ENCODE data around the gene HNMT.

HNMT gene

GRCh38 chr2:138036522-138036921 lies 72.2 kb downstream of the HNMT start:
- no peaks in the 10 kb centered on the region for H3K4me1 ChIP-seq (ENCODE audit: insufficient read depth, low read length, poor library complexity, severe bottlenecking)
- no peak overlapping the region for H3K4me2 ChIP-seq (ENCODE audit: low read depth, low read length, poor library complexity, severe bottlenecking)
- H3K9ac ChIP-seq (ENCODE audit: low read depth, low read length, poor library complexity, severe bottlenecking), result no peak overlapping the region

DNA sequence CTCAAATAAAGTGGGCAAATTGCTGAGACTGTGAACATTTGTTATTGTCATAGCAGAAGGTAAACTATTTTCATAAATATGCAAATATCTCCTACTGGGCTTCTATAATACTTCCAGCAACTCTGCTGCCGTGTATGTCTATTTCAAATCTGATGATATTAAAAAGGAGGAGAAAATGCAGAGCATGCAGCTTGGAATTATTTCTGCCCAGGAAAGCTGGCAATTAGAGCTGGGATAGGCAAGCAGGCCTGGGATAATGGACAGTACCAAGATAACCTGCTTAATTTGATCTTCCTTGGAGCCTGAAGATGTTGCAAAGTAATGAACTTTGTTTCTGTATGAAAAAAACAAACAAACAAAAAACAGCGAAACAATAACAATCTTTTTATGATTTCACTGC lies 72.8 kb downstream of the HNMT start:
- no peaks in the 10 kb centered on the region for H3F3A ChIP-seq (ENCODE audit: low read depth)
- no peaks in the 10 kb centered on the region for H4K20me1 ChIP-seq (ENCODE audit: insufficient read depth, low read length, poor library complexity, severe bottlenecking)
- no peak overlapping the region for H3K4me3 ChIP-seq (ENCODE audit: low read length, poor library complexity, severe bottlenecking)
- H3K79me2 ChIP-seq (ENCODE audit: insufficient read depth, low read length), result no peaks in the 10 kb centered on the region
- H3K9ac ChIP-seq (ENCODE audit: low read depth, low read length, poor library complexity, severe bottlenecking), result no peak overlapping the region
- no peaks in the 10 kb centered on the region for H3K36me3 ChIP-seq (ENCODE audit: insufficient read depth, low read length)
- H3K9me3 ChIP-seq (ENCODE audit: insufficient read depth, low read depth, low read length), result no peaks in the 10 kb centered on the region
- H3K9me2 ChIP-seq (replicated peaks; ENCODE audit: low read depth, low read length), result no peaks in the 10 kb centered on the region
- H3K4me2 ChIP-seq (ENCODE audit: low read depth, low read length, poor library complexity, severe bottlenecking), result no peak overlapping the region
- H2AFZ ChIP-seq (ENCODE audit: low read length), result no peak overlapping the region
- no peaks in the 10 kb centered on the region for H3K4me1 ChIP-seq (ENCODE audit: insufficient read depth, low read length, poor library complexity, severe bottlenecking)
- TF ChIP-seq EZH2phosphoT487 (IDR thresholded peaks at IDR 0.05; ENCODE audit: borderline replicate concordance), result no peak
- TF ChIP-seq CTCF (conservative IDR thresholded peaks at IDR 0.05; ENCODE audit: low read length), result no peak
- H3K27me3 ChIP-seq (ENCODE audit: insufficient read depth, low read length, poor library complexity, severe bottlenecking), result no peaks in the 10 kb centered on the region

More at GRCh38 chr2:138036522-138036921, 72.2 kb downstream of the HNMT start:
- Histone ChIP-seq H4K20me1 (ENCODE audit: insufficient read depth, low read length, poor library complexity, severe bottlenecking) (no peaks in the 10 kb centered on the region), H3K36me3 (ENCODE audit: insufficient read depth, low read length) (no peaks in the 10 kb centered on the region), H3K79me2 (ENCODE audit: insufficient read depth, low read length) (no peaks in the 10 kb centered on the region), H3F3A (ENCODE audit: low read depth) (no peaks in the 10 kb centered on the region), H2AFZ (ENCODE audit: low read length) (no peak overlapping the region), H3K27me3 (ENCODE audit: insufficient read depth, low read length, poor library complexity, severe bottlenecking) (no peaks in the 10 kb centered on the region), H3K4me3 (ENCODE audit: low read length, poor library complexity, severe bottlenecking) (no peak overlapping the region), H3K9me3 (ENCODE audit: insufficient read depth, low read depth, low read length) (no peaks in the 10 kb centered on the region), H3K9me2 (replicated peaks; ENCODE audit: low read depth, low read length) (no peaks in the 10 kb centered on the region)
- no peak for TF ChIP-seq EZH2phosphoT487 (IDR thresholded peaks at IDR 0.05; ENCODE audit: borderline replicate concordance)
- no peak for TF ChIP-seq CTCF (conservative IDR thresholded peaks at IDR 0.05; ENCODE audit: low read length)

- no peak for TF ChIP-seq CTCF (conservative IDR thresholded peaks at IDR 0.05; ENCODE audit: low read length)
- no peak for TF ChIP-seq EZH2phosphoT487 (IDR thresholded peaks at IDR 0.05; ENCODE audit: borderline replicate concordance)
- no peaks in the 10 kb centered on the region for H3K36me3 ChIP-seq (ENCODE audit: insufficient read depth, low read length)
- no peaks in the 10 kb centered on the region for H3F3A ChIP-seq (ENCODE audit: low read depth)
- no peaks in the 10 kb centered on the region for H4K20me1 ChIP-seq (ENCODE audit: insufficient read depth, low read length, poor library complexity, severe bottlenecking)
- H3K9me2 ChIP-seq (replicated peaks; ENCODE audit: low read depth, low read length), result no peaks in the 10 kb centered on the region
- no peak overlapping the region for H2AFZ ChIP-seq (ENCODE audit: low read length)
- H3K9ac ChIP-seq (ENCODE audit: low read depth, low read length, poor library complexity, severe bottlenecking), result no peak overlapping the region
- no peak overlapping the region for H3K4me3 ChIP-seq (ENCODE audit: low read length, poor library complexity, severe bottlenecking)
- H3K4me1 ChIP-seq (ENCODE audit: insufficient read depth, low read length, poor library complexity, severe bottlenecking), result no peaks in the 10 kb centered on the region
- H3K4me2 ChIP-seq (ENCODE audit: low read depth, low read length, poor library complexity, severe bottlenecking), result no peak overlapping the region
- no peaks in the 10 kb centered on the region for H3K9me3 ChIP-seq (ENCODE audit: insufficient read depth, low read depth, low read length)
- no peaks in the 10 kb centered on the region for H3K27me3 ChIP-seq (ENCODE audit: insufficient read depth, low read length, poor library complexity, severe bottlenecking)
- no peaks in the 10 kb centered on the region for H3K79me2 ChIP-seq (ENCODE audit: insufficient read depth, low read length)
Measured at GRCh38 chr2:138040616-138041015, 76.3 kb downstream of the HNMT start.

All from Loucy (cell line).